Lung (tissue), 12 donors: ENCODE measurements around the gene MRTFB. TPM values are rescaled to one million over a fixed set of nuclear protein-coding genes. Genes with fewer than 3 reads are reported as not detected.

Experiments
- ATAC-seq: fragments of 200-7000 bp; cut with Tn5 transposase; one replicate; pipeline ENCODE4 v1.9.1; 2020; ENCODE audit warnings: moderate number of reproducible peaks; ENCODE audit not compliant: insufficient read depth, low FRiP score
- DNase-seq, 3 donors: peaks; one replicate each; pipeline ENCODE4 v3.0.0-alpha.2; 2013 to 2017
- H3K27ac ChIP-seq, 2 donors: one replicate each; pipeline ENCODE4 v1.5.1; 2013; ENCODE audit warnings: mild to moderate bottlenecking in 2 of 2, moderate library complexity in 2 of 2, control low read depth in 1 of 2, inconsistent platforms in 1 of 2, low read depth in 1 of 2, low read length in 1 of 2
- H3K27me3 ChIP-seq, 3 donors: one replicate each; pipeline ENCODE4 v1.5.1; 2013; ENCODE audit warnings: low read length in 2 of 3; ENCODE audit not compliant: control insufficient read depth in 3 of 3, insufficient read depth in 3 of 3
- H3K36me3 ChIP-seq, 4 donors: one replicate each; pipeline ENCODE4 v1.5.1; 2013; ENCODE audit warnings: low read length in 4 of 4, mild to moderate bottlenecking in 1 of 4, moderate library complexity in 1 of 4; ENCODE audit not compliant: control insufficient read depth in 4 of 4, insufficient read depth in 4 of 4
- H3K4me1 ChIP-seq, 5 donors: one replicate each; pipeline ENCODE4 v1.5.1; 2013; ENCODE audit warnings: low read length in 5 of 5, mild to moderate bottlenecking in 2 of 5, moderate library complexity in 1 of 5; ENCODE audit not compliant: control insufficient read depth in 5 of 5, insufficient read depth in 5 of 5
- H3K4me3 ChIP-seq: one replicate; pipeline ENCODE4 v1.5.1; 2013; ENCODE audit warnings: mild to moderate bottlenecking, control low read depth, moderate library complexity
- H3K9ac ChIP-seq, 2 donors: one replicate each; pipeline ENCODE4 v1.5.1; 2013; ENCODE audit warnings: low read length in 2 of 2, control low read depth in 1 of 2; ENCODE audit not compliant: insufficient read depth in 1 of 2
- H3K9me3 ChIP-seq, 4 donors: one replicate each; pipeline ENCODE4 v1.5.1; 2013; ENCODE audit warnings: low read length in 3 of 4, mild to moderate bottlenecking in 1 of 4, moderate library complexity in 1 of 4; ENCODE audit not compliant: control insufficient read depth in 4 of 4, insufficient read depth in 3 of 4
- CTCF ChIP-seq: IDR thresholded peaks from 2 replicates; pipeline ENCODE4 v1.5.1; 2012; ENCODE audit warnings: mild to moderate bottlenecking; ENCODE audit errors: control extremely low read depth, extremely low read depth
- WGBS, 2 donors: extraction: QIAGEN DNeasy Blood & Tissue Kit; methylation state at CpG; one replicate each; pipeline ENCODE4 v1.1.7; 2013; 5-methylcytosine and 5-hydroxymethylcytosine counted together
- polyA plus RNA-seq, 2 donors: library from polyadenylated mRNA; stranded (reverse); fragments of 200-250 nt; gene quantifications; one replicate each; pipeline ENCODE4 v1.2.1, GENCODE V29; 2013
- total RNA-seq, 2 donors: library from RNA; depleted of rRNA in 1 of 2; stranded (reverse); fragments of >200 nt in 1 of 2; gene quantifications; one replicate each; pipeline ENCODE4 v1.2.1, GENCODE V29; 2014 to 2021
- donor health status: control.
- donor health status: control.
- donor health status: Bipolar disorder and iron deficiency.
- donor health status: healthy.
- donor health status: DM: yes; HTN: yes; CAD: no.

Gene MRTFB
- total and polyA plus RNA-seq, 4 donors = 8.8 to 50.9 (median 27.8) TPM

GRCh38 chr16:14302031-14302398, 230.9 kb downstream of the MRTFB start:
- Histone ChIP-seq H3K9ac (no peak overlapping the region), H3K4me1 (peaks cover 0 to 19% (median 4%) of the 10 kb centered on the region in 5 donors), H3K27me3 (peaks cover 0 to 30% (median 2%) of the 10 kb centered on the region in 3 donors), H3K9me3 (no peaks in the 10 kb centered on the region), H3K36me3 (no peaks in the 10 kb centered on the region), H3K27ac (peak overlapping the region in 1 of 2 donors; percentile 76), H3K4me3 (peak overlapping the region; percentile 76)
- ATAC-seq (peak; percentile 56), DNase-seq (peak; percentile 36 to 58 (median 51))
- 0 to 2% methylated on average over 17 to 33 of the region's 37 CpGs for WGBS, 2 donors
- no peak for TF ChIP-seq CTCF

GRCh38 chr16:14302399-14303181, 231.5 kb downstream of the MRTFB start:
- Histone ChIP-seq H3K9ac (no peak overlapping the region), H3K27me3 (peaks cover 0 to 30% (median 2%) of the 10 kb centered on the region in 3 donors), H3K4me3 (peak overlapping the region; percentile 76), H3K4me1 (peaks cover 0 to 19% (median 4%) of the 10 kb centered on the region in 5 donors), H3K27ac (peak overlapping the region in 1 of 2 donors; percentile 76), H3K9me3 (no peaks in the 10 kb centered on the region), H3K36me3 (no peaks in the 10 kb centered on the region)
- 0 to 1% methylated on average over 46 to 86 of the region's 86 CpGs for WGBS, 2 donors
- ATAC-seq = no peak
- DNase-seq = peak in 2 of 3 donors; percentile 22 to 27
- TF ChIP-seq CTCF = no peak

- H3K4me1 ChIP-seq = peaks cover 0 to 19% (median 4%) of the 10 kb centered on the region in 5 donors
- no peaks in the 10 kb centered on the region for H3K9me3 ChIP-seq
- H3K27ac ChIP-seq = peak overlapping the region in 1 of 2 donors; percentile 76
- H3K36me3 ChIP-seq = no peaks in the 10 kb centered on the region
- 7 to 9% methylated on average over 14 of the region's 14 CpGs for WGBS, 2 donors
- TF ChIP-seq CTCF = no peak
- peaks cover 0 to 30% (median 2%) of the 10 kb centered on the region in 3 donors for H3K27me3 ChIP-seq
- no peak for ATAC-seq
- DNase-seq = peak; percentile 32 to 48 (median 41)
- peak overlapping the region; percentile 76 for H3K4me3 ChIP-seq
- no peak overlapping the region for H3K9ac ChIP-seq
Measured at GRCh38 chr16:14303182-14303618, 232.1 kb downstream of the MRTFB start.
